NCI-H2107 treated with DMSO at 0.1 percent for 48 hours (cell line): ENCODE measurements around the gene DNAJA1.

Source experiments
- DNase-seq: peaks from one replicate; lab custom pipeline; 2025; ENCODE audit not compliant: unreplicated experiment; lab: John Stamatoyannopoulos, UW

The DNAJA1 gene

DNA sequence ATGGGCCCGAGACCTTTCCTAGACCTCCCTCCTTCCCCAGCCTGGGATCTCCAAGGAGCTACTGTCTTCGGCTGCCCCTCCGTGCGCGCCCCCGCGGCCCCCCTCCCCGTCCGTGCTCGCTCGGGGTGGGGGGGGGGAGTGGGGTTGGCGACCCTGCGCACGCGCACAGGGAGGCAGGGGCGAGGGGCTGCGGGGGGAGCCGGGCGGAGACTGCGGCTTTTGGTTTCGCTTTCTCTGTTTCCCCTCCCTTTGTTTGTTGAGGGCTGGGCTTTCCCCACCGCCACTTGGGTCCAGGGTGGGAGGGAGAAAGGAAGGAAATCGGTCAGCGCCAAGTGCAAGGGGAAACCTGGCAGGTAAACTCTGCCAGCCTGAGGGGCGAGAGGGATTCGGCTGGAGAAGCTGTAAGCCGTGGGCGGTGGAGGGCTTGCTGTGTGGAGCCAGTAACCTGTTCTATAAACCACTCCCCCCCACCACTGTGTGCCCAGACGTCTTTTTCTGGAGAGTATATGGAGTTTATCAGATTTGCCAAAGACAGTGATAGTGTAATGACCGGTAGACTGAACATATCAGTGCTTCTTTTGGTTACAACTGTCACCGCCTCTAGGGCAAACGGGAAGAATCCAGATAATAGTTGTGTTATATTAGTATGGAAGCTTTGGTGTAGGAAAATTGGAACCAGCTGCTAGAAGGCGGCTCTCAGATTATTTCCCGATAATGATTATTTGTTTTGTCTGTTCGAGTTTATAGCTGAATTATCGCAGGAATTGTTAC lies 684 bp downstream of the DNAJA1 start:
- DNase-seq = peak; percentile 39

GRCh38 chr9:33029231-33029786 lies 4.2 kb downstream of the DNAJA1 start:
- DNase-seq = no peak

- DNase-seq = no peak
Observed at GRCh38 chr9:33030285-33030684, 5.2 kb downstream of the DNAJA1 start.

GRCh38 chr9:33032292-33032691 lies 7.2 kb downstream of the DNAJA1 start:
- DNase-seq = no peak

DNA sequence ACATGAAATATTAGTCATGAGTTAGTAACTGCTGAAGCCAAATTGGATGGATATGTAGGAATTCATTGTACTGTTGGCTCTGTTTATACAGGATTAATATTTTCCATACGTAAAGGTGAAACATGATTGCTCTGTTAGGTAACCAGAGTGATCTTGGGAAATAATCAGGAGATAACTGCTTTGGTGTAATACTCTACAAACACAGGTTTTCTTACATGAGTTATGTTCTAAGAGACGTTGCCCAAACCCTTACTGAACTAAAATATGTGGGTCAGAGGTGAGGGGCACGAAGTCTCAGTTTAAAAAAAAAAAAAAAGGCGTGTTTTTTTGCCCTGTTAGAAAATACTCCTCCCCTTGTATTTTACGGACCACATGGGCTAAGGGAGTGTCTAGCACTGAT lies 7.8 kb downstream of the DNAJA1 start:
- no peak for DNase-seq

DNA sequence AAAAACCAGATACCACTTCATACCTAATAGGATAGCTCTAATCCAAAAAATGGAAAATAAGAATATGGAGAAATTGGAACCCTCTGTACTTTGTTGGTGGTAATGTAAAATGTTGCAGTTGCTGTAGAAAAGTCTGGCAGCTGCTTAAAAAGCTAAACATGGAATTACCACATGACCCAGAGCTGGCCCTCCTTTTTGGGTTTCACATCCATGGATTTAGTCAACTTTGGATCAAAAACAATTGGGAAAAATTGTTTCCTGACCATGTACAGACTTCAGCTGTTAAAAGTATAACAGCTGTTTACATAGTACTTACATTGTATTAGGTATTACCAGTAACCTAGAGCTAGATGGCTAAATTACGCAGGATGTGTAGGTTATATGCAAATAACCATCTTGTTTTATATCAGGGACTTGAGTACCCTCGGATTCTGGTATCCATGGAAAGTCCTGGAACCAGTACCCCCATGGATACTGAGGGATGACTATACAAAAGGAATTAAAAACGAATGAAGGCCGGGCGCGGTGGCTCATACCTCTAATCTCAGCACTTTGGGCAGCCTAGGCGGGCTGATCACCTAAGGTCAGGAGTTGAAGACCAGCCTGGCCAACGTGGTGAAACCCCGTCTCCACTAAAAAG lies 15.8 kb downstream of the DNAJA1 start:
- DNase-seq = no peak

GRCh38 chr9:33041432-33042188 lies 16.5 kb downstream of the DNAJA1 start:
- DNase-seq = no peak

DNA sequence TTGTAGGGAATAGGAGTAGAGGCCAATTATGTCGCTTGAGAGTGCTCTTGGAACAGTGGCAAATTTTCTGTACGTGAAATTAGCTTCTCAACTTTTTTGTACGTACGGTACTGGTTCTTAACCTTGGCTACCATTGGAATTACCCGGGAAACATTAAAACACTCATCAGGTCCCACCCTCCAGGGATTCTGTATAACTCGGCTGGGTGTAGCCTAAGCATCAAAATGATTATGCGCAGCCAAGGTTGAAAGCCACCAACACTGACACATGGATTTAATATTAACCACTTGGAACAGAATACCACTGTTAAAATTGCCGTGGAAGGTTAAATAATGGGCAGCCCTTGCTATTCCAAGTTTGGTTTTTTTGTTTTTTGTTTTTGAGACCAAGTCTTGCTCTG lies 17.4 kb downstream of the DNAJA1 start:
- DNase-seq = no peak

- no peak for DNase-seq
Observed at GRCh38 chr9:33043671-33044070, 18.6 kb downstream of the DNAJA1 start.

DNA sequence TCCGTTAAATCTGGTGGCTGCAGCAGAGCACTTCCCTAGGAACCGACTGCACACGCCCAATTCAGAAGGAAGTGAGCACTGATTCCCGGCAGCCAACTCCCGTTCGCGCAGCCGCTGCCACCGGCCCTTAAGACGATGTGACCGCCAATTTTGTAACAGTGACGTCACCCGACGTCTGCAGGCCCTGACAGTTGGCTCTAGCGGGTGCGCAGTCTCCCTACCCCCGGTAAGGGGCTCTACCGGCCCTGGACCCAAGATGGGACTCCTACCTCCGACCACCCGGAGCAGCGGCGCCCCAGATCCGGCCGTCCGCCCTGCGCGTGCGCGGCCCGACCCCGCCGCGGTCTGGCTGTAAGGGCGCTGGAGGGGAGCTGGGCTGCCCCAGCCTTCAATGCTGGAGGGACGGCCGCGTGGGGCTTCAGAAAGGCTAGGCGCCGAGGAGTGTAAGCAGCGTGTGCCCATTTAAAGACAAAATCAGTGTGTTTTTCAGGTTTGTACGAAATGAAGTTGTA lies 19.1 kb downstream of the DNAJA1 start:
- peak; percentile 59 for DNase-seq

DNA sequence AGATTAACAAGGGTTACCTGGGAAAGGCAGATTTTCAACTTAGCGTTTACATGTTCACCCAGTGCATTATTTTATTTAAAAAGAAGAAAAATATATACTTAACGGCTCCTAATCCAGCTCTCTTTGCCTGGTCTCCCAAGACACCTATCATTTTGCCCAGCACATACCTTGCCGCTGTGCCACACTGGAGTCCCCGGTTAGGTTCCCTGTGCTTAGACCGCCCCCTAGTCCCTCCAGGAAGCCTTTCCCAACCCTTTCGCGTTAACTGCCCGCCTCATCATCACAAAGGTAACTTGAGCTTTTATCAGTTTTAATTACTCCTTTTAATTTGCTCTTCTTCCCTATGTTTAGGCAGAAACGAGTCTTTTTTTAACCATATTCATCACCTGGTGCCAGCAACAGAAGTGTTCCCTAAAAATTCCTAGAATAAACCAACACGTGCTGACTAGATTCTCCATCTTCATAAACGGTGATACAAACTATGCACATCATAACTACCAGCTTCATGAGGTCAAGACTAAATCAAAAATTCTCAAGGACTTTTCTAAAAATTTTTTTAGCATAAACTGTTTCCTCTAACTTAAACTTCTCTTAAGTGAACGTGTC lies 19.7 kb downstream of the DNAJA1 start:
- DNase-seq = peak; percentile 60

GRCh38 chr9:33046061-33046460 lies 21.0 kb downstream of the DNAJA1 start:
- DNase-seq = no peak

- no peak for DNase-seq
Observed at GRCh38 chr9:33048054-33048465, 23.0 kb downstream of the DNAJA1 start.

DNA sequence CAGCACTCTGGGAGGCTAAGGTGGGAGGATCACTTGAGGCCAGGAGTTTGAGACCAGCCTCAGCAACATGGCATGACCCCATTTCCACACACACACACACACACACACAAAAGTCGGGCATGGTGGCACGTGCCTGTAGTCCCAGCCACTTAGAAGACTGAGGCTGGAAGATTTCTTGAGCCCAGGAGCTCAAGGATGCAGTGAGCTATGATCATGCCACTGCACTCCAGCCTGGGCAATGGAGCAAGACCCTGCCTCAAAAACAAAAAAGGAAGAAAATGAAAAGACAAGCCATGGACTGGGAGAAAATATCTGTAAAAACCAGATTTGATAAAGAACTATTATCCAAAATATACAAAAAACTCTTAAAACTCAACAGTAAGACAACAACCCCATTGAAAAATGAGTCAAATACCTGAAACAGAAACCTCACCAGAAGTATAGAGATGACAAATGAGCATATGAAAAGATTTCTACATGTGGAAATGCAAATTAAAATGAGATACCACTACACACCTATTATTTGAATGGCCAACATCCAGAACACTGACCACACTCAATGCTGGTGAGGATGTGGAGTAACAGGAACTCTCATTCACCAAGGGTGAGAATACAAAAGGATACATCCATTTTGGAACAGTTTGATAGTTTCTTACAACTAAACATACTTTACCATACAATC lies 24.7 kb downstream of the DNAJA1 start:
- no peak for DNase-seq

GRCh38 chr9:33051144-33051543 lies 26.1 kb downstream of the DNAJA1 start:
- DNase-seq = no peak

DNA sequence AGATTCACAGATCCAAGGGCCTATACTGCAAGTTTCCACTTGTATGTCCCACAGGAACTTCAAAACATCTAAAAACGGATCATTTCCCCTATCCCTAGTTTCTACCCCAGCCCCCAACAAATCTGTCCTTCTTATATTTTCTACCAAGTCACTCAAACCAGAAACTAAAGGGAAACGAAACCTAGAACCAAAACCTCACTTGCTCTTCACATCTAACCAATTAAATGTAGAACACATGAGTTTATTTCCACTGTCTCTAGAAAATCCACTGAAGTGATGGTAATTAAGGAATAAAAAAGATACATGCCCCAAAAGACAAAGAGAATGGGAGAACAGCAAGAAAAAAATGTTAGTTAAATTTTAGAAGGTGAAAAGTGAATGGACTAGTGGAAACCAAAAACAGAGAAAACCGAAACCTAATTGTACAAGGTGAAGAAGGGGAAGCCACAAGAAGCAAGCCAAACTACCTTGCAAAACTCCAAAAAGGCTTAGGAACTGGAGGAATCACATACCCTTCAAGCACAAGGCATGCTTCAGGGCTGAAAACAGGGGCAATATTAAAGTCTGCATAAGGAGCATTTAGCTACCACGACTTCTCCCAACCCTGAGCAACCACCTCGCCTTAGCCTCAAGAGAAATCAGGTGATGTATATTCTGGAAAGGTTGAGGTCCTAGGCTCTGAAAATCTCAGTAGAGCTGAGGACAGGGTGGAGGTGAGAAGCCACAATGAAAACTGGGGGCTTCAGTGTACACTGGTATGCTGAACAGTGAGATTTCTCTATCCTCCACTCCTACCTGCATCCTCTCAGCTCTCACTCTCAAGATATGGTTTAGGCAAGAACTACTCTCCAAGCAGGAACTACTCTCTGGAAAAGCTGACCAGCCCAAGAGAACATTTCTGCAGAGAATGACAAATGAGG lies 40.3 kb downstream of the DNAJA1 start:
- DNase-seq = no peak

- no peak for DNase-seq
Observed at GRCh38 chr9:33068991-33069390, 43.9 kb downstream of the DNAJA1 start.

DNA sequence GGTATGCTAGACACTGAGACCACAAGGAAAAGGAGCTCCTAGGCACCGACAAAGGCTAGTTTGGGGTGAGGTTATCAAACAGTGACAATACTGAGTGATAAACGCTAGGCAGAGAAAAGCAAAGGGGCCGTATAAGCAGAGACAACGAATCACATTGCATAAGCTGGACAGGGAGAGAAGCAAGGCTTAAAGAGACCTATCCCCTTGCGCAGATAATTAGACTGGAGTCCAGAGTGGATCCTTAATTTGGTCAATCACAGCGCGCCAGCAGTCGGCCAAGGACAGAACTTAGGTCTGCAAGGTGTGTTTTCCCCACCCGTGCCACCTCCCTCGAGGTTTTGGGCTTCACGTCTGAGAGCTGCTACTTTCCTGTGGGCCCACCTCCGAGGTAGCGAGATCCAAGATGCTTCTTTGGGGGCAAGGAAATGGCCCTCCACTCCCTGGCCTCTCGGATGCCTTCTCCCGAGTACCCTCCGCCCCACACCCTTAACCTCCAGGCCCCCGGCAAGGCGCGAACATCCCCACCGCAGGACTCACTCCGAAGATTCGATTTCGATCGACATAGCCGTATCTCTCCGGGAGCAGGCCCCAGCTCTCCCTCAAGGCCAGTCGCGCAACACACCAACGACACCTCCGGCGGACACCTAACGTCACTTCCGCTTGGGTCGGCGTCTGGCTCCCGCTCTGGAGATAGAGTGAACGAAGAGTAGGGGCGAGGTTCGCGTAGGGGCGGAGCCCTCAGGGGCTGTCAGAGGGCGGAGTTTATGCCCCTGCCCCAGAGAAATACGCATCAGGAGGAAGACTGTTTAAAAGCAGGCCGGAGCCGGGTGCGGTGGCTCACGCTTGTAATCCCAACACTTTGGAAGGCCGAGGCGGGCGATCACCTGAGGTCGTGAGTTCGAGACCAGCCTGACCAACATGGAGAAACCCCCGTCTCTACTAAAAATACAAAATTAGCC lies 51.3 kb downstream of the DNAJA1 start, which contains the start of gene SMU1:
SMU1 (minus strand) TSS at position 629 of the 959 bp plus-strand sequence; CDS start at position 563, 66 bp downstream.
- DNase-seq = peak; percentile 88
